ENCODE results near the gene LACTB.
"Not testable (repeated sequence)": the region's sequence is repeated elsewhere in the genome, so short reads cannot be mapped to it uniquely, and the experiment has no call there.

Gene LACTB

DNA sequence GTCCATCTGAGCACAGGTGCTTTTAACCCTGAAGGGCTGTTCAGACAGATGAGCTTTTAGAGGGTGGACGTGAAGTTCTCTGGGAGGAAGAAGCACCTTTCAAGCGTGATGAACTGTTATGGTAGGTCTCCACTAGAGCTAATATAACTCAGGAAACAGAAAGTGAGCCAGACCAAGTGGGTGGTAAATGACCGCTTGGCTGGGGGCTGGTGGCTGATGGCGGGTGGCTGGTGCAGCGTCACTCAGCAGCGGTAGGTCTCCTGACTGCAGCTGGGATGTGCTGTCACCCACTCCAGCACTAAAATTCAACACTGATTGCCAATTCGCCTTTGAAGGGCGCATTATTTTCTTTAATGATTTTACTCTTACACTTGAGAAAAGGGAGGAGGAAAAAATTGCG is 31.2 kb upstream of the LACTB start:
- DNase-seq (ENCODE audit: low read depth, low spot score) = no peak

DNA sequence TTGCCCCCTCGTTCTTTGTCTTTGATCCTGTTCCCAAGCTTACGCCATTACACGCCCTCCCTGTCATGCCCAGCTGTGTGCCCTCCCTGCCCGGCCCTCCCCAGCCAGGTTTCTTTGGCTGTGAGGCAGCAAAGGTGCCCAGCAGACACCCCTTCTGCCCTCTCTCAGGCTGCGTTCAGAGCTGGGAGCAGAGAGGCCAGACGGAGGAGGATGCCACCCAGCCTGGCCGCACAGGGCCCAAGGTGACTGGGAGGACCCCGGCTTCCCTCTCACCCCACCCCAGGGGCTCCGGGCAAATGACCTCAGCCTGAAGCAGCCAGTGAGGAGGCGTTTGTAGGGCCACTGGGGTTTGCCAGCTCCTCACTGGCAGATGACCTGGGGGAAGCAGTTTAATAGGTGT is 30.8 kb upstream of the LACTB start:
- DNase-seq (ENCODE audit: low read depth, low spot score) = no peak

DNA sequence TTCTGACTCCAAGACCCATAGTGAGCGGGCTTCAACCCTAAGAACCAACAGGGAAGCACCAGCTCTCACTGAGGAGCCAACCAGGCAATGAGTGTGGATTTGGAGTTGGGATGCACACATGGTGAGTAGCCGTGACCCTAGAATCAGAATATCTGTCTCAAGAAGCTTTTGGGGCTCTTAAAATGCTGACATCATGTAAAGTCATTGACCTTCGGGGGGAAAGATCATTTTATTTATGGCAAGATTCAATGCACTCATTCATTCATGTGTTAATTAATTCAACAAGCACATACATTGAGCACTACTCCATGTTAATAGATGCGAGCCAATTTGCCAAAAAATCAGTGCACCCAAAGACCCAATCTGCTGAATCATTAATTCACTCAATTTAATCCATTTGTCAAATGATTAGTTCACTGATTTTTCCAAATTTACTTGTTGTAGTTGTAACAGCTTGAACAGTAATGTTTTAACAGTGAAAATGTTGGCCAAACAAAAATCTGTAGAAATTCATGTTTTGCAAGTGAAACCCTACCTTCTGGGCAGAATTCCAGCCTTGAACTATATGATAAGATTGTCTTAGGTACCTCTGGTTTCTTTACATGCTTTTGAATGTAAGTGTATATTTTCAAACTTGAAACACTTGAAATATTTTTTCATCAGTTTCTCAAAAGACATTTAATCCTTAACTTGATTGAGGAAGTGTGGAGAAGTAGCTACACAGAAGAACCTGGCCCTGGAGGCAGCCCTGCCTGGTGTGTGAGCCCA is 29.8 kb upstream of the LACTB start:
- no peak for DNase-seq (ENCODE audit: low read depth, low spot score)

DNA sequence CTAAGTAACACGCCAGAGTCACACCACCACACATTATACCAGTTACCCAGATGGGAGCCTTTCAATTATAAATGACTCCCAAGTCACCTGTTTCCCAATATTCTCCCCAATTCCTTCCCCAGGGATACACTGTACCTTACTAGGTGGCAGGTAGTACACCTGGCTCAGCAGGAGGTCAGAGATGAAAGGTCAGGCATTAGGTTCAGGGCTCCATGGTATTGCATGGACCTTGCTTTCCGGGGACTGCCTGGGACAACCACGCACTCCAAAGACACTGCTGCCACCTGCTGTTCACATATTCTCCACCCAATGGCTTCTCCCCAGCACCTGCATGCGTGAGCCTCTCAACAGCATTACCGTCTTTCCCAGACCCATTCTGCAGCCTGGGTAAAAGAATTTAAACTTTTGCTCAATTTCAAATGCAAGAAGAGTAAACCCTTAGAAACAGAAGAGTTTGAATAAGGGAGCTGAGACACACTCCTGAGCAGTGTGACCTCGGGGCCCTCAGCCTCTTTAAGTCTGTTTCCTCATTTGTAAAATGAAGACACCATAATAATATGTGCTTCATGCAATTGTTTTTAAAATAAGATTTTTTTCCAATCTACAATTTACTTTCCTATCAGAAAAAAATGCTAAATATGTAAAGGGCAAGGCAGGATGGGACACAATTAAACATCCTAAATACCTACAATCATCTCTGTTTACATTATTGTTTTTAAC is 28.0 kb upstream of the LACTB start:
- DNase-seq (ENCODE audit: low read depth, low spot score) = peak; percentile 90

DNA sequence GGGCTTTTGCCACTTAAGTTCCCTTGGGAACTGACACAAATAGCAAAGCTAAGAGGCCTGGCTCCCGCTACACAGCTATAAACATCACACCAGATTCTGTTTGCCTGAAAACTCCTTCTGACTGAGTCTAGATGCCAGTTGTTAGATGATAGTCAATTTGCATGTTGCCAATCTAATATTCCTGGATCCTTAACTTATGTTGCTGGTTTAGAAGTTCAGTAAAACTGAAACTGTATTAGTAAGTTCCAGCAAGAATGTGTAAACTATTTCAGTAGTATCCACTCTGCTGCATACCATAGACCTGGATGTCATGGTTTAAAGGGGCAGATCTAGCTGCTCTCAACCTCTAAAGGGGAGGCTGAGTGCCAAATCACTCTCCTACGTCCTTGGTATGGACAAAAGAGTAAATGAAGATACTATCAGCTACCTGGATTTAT is 27.1 kb upstream of the LACTB start:
- no peak for DNase-seq (ENCODE audit: low read depth, low spot score)

DNA sequence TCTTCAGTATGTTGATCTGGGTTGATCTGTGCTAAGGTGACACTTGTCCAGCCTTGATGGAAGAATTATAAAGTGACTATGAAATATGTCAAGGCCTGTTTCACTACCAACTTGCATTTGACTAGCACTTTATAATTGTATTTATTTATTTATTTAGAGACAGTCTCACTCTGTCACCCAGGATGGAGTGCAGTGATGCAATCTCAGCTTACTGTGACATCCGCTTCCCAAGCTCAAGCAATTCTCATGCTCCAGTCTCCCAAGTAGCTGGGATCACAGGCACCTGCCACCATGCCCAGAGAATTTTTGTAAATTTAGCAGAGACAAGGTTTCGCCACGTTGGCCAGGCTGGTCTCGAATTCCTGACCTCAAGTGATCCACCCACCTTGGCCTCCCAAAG is 25.5 kb upstream of the LACTB start:
- no peak for DNase-seq (ENCODE audit: low read depth, low spot score)

DNA sequence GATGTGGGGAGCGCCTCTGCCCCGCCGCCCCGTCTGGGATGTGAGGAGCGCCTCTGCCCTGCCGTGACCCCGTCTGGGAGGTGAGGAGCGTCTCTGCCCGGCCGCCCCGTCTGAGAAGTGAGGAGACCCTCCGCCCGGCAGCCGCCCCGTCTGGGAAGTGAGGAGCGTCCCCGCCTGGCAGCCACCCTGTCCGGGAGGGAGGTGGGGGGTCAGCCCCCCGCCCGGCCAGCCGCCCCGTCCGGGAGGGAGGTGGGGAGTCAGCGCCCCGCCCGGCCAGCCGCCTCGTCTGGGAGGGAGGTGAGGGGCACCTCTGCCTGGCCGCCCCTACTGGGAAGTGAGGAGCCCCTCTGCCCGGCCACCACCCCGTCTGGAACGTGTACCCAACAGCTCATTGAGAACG is 22.8 kb upstream of the LACTB start:
- not testable (repeated sequence) for DNase-seq (ENCODE audit: low read depth, low spot score)

DNA sequence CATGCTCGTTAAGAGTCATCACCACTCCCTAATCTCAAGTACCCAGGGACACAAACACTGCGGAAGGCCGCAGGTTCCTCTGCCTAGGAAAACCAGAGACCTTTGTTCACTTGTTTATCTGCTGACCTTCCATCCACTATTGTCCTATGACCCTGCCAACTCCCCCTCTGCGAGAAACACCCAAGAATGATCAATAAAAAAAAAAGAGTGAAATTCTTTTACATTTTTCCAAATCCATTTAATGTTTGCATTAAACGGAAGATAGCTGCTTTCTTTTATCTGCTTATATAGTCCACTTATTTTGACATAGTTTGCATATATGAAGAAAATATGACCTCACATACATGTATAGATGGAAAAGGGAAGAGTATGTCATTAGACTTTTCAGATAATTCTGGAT is 22.1 kb upstream of the LACTB start:
- not testable (repeated sequence) for DNase-seq (ENCODE audit: low read depth, low spot score)

DNA sequence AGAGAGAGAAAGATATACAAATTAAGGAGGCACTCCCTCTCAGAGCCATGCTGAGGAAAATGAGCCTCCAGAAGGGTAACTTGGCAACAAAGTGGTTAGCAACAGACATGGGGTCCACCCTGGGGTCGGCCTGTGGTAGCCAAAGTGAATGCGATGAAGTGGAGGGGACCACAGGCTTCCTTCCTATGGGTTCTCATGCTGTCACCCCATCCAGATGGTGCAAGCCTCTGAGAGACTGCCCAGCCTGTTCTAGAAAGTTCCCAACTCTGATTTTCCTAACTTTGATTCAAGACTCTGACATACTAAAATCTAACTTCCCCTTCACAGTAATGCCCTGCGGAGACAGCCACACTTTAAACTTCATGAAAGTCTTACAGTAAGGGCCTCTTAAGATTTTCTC is 18.2 kb upstream of the LACTB start:
- DNase-seq (ENCODE audit: low read depth, low spot score) = no peak

DNA sequence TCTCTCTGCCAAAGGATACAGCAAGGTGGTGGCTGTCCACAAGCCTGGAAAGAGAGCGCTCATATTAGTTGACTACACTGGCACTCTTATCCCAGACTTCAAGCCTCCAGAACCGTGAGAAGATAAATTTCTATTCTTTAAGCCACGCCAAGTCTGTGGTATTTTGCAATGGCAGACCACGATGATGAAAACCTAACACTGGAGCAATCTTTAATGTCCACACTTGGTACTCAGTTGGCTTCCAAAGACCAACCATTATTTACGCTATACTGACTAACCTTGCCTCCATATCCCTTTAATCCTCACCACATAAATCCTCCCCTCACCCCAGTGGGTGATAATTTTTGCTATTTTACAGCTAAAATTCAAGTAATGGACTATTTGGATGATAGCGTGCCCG is 16.9 kb upstream of the LACTB start:
- DNase-seq (ENCODE audit: low read depth, low spot score) = no peak

DNA sequence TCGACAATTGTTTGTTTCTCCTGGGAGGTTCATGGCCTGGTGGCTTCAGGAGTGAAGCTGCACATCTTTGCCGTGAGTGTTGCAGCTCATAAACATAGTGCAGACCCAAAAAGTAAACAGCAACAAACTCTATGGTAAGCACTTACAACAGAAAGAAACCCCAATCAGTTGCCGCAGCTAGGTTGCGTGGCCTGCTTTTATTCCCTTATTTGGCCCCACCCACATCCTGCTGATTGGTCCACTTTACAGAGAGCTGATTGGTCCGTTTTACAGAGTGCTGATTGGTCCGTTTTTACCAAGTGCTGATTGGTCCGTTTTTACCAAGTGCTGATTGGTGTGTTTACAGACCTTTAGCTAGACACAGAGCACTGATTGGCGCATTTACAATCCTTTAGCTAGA is 16.3 kb upstream of the LACTB start:
- DNase-seq (ENCODE audit: low read depth, low spot score) = not testable (repeated sequence)

DNA sequence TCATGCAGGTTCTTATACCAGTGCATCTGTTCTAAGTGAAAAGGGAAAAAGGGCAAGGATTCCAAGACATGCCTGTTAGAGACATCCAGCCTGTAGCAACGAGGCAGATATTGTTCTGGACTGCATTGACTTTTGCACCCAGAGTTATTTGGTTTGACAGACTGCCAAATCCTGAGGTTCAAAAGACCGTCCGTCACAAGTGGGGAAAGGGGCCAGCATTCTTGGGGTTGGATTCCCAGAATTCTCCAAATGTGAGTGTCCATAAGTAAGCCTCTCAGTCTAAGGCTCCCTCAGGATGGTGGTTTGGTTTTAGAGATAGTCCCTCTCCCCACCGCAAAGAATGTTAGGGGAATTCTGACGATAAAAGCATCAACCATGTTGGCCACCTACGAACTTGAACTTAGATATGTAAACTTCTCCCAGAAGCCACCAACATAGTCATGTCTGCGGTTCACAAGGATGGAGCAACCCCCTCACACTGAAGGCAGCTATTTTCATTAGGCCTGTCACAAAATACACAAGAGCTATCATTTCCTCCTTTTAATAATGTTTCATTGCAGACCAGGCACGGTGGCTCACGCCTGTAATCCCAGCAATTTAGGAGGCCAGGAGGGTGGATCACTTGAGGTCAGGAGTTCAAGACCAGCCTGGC is 13.6 kb upstream of the LACTB start:
- DNase-seq (ENCODE audit: low read depth, low spot score) = no peak

DNA sequence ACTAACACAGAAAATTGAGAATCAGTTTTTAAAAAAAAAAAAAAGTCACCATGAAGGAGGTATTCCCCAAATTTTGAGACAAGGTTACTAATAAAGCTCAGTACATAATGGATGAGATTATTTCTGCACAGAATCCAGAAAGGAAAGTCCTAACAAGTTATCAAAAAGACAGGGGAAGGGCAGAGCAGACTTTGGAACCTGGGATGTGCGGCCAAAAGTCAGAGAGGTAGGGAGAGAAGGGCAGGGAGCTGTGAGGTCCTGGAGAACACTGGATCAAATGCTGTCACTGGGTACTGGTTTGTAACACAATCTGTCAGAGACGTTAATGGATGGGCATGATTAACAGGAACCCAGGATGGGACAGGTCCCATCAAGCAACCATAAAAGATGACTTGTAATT is 12.2 kb upstream of the LACTB start:
- no peak for DNase-seq (ENCODE audit: low read depth, low spot score)

DNA sequence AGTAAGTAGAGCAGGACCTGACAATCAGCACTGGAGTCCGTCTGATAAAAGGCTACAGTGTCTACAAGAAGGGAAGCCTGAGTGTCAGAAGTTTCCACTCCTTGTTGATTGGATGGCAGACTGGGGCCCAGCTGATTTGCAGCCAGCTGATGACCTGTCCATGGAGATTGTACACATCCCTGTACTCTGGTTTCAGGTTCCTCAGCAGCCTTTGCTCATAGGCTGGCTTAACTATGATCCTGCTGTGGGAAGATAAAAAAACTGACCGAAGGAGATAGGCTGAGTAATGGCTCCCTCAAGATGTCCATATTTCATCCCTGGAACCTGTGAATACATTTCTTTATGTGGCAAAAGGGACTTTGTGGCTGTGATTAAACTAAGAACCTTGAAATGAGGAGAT is 11.7 kb upstream of the LACTB start:
- no peak for DNase-seq (ENCODE audit: low read depth, low spot score)

DNA sequence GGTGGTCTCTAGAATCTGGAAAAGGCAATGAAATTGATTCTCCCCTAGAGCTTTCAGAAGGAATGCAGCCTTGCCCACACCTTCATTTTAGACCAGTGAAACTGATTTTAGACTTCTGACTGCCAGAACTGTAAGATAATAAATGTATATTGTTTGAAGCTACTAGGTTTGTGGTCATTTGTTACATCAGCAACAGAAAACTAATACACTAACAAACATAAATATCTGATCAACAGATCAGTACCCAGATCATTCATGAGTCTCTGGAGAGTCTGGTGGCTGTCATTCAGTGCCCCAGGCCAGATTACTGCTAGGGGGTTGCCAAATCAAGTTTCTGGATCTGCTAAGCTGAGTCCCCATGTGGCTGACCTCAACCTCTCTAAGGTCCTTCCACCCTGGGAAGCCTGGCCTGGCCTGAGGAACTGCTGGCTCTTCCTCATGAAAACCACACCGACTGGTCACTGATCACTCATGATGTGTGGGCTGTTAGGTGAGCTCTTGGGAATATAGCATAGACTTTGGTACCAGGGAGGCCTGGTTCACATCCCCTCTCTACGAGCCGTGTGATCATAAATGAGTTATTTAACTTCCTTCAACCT is 11.1 kb upstream of the LACTB start:
- no peak for DNase-seq (ENCODE audit: low read depth, low spot score)

DNA sequence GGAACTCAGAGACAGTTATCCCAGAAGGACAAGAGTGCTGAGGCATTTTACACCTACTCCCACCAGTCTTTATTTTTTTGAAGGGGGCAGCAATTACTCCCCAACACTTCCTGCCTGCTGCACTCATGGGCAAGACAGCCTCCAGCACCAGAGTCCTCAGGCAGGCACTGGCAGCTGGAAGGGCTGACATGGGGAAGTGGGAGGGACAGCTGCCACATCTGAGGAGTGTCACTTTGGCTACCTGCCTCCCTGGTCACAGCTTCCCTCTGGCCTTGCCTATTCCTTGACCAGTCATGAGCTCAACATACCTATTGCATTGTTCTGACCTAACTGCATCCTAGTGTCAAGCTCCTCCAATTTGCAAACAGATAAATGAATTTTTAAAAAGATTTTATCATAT is 10.2 kb upstream of the LACTB start:
- DNase-seq (ENCODE audit: low read depth, low spot score) = no peak

DNA sequence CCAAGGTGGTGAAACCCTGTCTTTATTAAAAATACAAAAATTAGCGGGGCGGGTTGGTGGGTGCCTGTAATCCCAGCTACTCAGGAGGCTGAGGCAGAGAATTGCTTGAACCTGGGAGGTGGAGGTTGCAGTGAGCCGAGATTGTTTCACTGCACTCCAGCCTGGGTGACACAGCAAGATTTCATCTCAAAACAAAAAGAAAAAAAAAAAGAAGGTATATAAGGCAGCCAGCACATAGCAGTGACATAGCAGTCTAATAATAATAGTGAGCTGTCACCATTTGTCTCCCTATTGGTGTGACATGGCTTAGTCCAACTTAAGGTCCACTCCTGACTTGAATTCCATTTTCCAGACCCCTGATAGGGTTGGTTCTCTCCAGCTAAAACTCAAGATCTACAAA is 8.8 kb upstream of the LACTB start:
- no peak for DNase-seq (ENCODE audit: low read depth, low spot score)

DNA sequence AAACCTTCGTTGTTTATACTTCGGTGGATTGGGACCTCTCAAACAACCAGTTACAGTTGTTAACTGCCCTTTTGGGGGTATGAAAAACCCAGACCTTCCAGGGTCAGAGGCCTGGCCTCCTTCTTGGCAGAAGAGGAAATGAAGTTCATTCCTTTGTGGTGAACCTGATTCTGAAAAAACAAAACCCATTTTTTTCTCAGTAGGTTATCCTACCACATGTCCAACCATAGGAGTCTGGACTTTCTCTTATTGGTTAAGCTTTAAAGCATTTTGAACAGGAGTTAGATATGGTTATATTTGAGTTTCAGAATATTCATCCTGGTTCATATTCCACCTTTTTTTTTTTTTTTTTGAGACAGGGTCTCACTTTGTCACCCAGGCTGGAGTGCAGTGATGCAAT is 7.2 kb upstream of the LACTB start:
- no peak for DNase-seq (ENCODE audit: low read depth, low spot score)

DNA sequence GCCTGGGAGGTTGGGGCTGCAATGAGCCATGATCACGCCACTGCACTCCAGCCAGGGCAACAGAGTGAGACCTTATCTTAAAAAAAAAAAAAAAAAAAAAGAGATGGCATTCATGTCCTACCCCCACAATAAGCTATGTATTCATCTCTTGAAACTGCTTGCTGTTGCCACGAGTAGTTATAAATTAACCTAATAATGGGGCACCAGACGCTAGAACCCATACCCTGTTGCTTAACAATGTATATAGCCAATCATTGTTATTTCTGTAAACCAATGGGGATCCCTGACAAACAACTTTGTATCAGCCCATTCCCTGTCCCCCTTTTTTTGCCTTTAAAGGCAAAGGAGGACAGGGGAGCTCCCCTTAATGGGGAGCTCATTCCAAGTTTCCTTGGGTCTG is 2.8 kb upstream of the LACTB start:
- no peak for DNase-seq (ENCODE audit: low read depth, low spot score)

DNA sequence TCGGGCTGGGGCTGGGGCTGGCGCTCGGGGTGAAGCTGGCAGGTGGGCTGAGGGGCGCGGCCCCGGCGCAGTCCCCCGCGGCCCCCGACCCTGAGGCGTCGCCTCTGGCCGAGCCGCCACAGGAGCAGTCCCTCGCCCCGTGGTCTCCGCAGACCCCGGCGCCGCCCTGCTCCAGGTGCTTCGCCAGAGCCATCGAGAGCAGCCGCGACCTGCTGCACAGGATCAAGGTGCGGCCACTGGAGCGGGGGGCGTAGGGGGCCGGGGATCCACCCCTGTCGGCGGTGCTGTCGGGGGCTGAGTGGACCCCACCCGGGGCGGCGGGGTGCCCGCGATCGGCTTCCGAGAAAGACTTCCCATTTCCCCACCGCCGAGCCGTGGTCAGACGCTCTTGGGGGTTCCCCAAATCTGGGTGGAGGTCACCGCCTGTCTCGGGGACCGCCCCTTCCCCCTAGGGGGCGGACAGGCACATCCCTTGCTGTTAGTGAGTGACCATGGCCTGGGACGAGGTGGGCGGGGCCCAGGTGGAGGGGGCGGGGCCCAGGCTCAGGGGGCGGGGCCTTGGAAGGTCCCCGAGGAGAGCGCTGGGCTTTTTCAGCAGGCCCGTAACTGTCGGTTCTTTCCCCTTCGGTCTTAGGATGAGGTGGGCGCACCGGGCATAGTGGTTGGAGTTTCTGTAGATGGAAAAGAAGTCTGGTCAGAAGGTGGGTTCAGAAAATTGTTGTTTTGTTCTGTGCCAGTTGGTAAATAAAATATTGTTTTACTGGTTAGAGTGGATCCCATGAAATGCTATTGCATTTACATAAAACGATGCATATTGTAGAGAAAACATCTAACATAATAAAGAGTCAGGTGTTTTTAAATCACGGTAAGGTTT is 578 bp downstream of the LACTB start:
- peak; percentile 30 for DNase-seq (ENCODE audit: low read depth, low spot score)

DNA sequence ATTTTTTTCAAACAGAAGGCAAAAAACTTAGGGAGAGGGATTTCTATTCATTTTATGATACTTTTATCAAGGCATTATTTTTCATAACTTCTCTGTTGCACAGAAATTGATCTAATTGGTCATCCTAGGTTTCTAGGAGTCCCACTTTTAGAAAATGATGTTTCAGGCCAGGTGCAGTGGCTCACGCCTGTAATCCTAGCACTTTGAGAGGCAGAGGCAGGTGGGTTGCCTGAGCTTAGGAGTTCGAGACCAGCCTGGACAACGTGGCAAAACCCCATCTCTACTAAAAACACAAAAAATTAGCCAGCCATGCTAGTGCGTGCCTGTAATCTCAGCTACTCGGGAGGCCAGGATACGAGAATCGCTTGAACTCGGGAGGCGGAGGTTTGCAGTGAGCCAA is 2.8 kb downstream of the LACTB start:
- DNase-seq (ENCODE audit: low read depth, low spot score) = no peak

DNA sequence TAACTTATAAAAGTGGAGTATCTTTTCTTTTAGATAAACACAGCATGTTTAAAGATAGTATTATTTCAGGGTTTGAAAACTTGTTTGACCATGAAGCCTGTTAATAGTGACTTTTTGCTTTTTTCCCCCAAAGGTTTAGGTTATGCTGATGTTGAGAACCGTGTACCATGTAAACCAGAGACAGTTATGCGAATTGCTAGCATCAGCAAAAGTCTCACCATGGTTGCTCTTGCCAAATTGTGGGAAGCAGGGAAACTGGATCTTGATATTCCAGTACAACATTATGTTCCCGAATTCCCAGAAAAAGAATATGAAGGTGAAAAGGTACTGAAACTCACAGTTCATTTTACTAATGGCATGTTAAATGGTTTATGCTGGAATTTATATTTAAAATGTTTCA is 5.1 kb downstream of the LACTB start:
- no peak for DNase-seq (ENCODE audit: low read depth, low spot score)
